Panc1 (cell line): Measurements from ENCODE around the gene MINDY4. TPM values are rescaled to one million over a fixed set of nuclear protein-coding genes. Genes with fewer than 3 reads are reported as not detected.

Experiments
- ATAC-seq: fragments of 200-7000 bp; cut with Tn5 transposase; 2 replicates; pipeline ENCODE4 v1.9.1; 2020; ENCODE audit warnings: mild to moderate bottlenecking, moderate library complexity
- BruUV-seq: library from RNA; stranded (reverse); fragments of 400-500 nt; replicated peaks from 2 replicates; lab custom pipeline; 2021; lab: Mats Ljungman, UMichigan
- CTCF ChIA-PET: fragments of 300-600 bp; sonication (Branson Sonifier 250); formaldehyde crosslinking; loops from one replicate; lab custom pipeline; 2022; ENCODE audit warnings: antibody characterized with exemption; lab: Charles Lee
- POLR2A ChIA-PET: fragments of 300-600 bp; sonication (Branson Sonifier 250); formaldehyde crosslinking; loops from one replicate; lab custom pipeline; 2022; ENCODE audit warnings: antibody characterized with exemption; lab: Charles Lee
- DNase-seq: peaks from one replicate; pipeline ENCODE4 v3.0.0-alpha.2; 2010; ENCODE audit warnings: low read depth, low spot score
- H3K27ac ChIP-seq: 2 replicates; pipeline ENCODE4 v1.5.1; 2011; ENCODE audit warnings: mild to moderate bottlenecking, low read length, inconsistent platforms
- H3K27me3 ChIP-seq: fragments of 200-500 bp; sonication (Bioruptor generic); 2 replicates; pipeline ENCODE4 v1.6.0; 2014; ENCODE audit warnings: low read length, inconsistent platforms; ENCODE audit not compliant: control insufficient read depth, insufficient read depth
- H3K36me3 ChIP-seq: fragments of 200-500 bp; sonication (Bioruptor generic); 2 replicates; pipeline ENCODE4 v1.5.1; 2014; ENCODE audit warnings: inconsistent platforms, mild to moderate bottlenecking, low read length, moderate library complexity; ENCODE audit not compliant: control insufficient read depth, insufficient read depth
- H3K4me1 ChIP-seq: 2 replicates; pipeline ENCODE4 v1.5.1; 2011; ENCODE audit warnings: inconsistent platforms, mild to moderate bottlenecking, low read length, moderate library complexity; ENCODE audit not compliant: control insufficient read depth, insufficient read depth
- H3K4me3 ChIP-seq, 2 experiments: 2 replicates each; pipeline ENCODE4 v1.5.1; 2011 to 2012; ENCODE audit warnings: low read depth in 2 of 2, low read length in 2 of 2, mild to moderate bottlenecking in 2 of 2, inconsistent platforms in 1 of 2, moderate library complexity in 1 of 2
- H3K9me3 ChIP-seq: fragments of 200-500 bp; sonication (Bioruptor generic); 2 replicates; pipeline ENCODE4 v1.5.1; 2014; ENCODE audit warnings: low read depth, mild to moderate bottlenecking, inconsistent platforms, low read length, moderate library complexity; ENCODE audit not compliant: control insufficient read depth, insufficient read depth
- POLR2AphosphoS5 ChIP-seq: IDR thresholded peaks from 2 replicates; pipeline ENCODE4 v1.6.1; 2012; ENCODE audit warnings: mild to moderate bottlenecking, low read depth, low read length, moderate library complexity
- REST ChIP-seq, 2 experiments: IDR thresholded peaks; 2 replicates each; pipeline ENCODE4 v1.6.1; 2011 to 2012; ENCODE audit warnings: low read depth in 2 of 2, control low read depth in 1 of 2, low read length in 1 of 2, mild to moderate bottlenecking in 1 of 2, moderate library complexity in 1 of 2; ENCODE audit not compliant: insufficient read depth in 1 of 2
- SIN3A ChIP-seq: IDR thresholded peaks from 2 replicates; pipeline ENCODE4 v1.6.1; 2012; ENCODE audit warnings: low read depth, mild to moderate bottlenecking, low read length, moderate library complexity, borderline replicate concordance; ENCODE audit not compliant: insufficient read depth
- TCF7L2 ChIP-seq: IDR thresholded peaks from 2 replicates; pipeline ENCODE4 v1.6.1; 2011; ENCODE audit warnings: mild to moderate bottlenecking, low read depth, low read length, inconsistent platforms
- in situ Hi-C: cut with HindIII; loops from 2 replicates; pipeline ENCODE4 v1.10.0; 2016; ENCODE audit warnings: low sequenced_read_pairs, low pct_unique_long_range_greater_than_20kb
- intact Hi-C: fragments of 100-400 bp; cut with micrococcal nuclease; formaldehyde crosslinking; loops from one replicate; pipeline ENCODE4 v1.10.0; 2022; ENCODE audit not compliant: unreplicated experiment
- total RNA-seq: library from RNA; stranded (reverse); gene quantifications from one replicate; pipeline ENCODE4 v1.2.1, GENCODE V29; 2021; ENCODE audit not compliant: unreplicated experiment
- TF ChIP-seq, protein P1 (sequence below): fragments of 450-650 bp; IDR thresholded peaks from 2 replicates; pipeline ENCODE4 v1.5.1; 2017; ENCODE audit warnings: mild to moderate bottlenecking

Gene MINDY4
- total RNA-seq, 1 experiment from 2014 or later, result 6.2 TPM

GRCh38 chr7:30941582-30942323, 170.5 kb downstream of the MINDY4 start:
- H3K27ac ChIP-seq, result no peak overlapping the region
- TF ChIP-seq REST (IDR thresholded peaks at IDR 0.05; ENCODE audit: insufficient read depth in 1 of 2, low read depth in 2 of 2, low read length in 1 of 2) (no peak), TCF7L2 (no peak), SIN3A (no peak), POLR2AphosphoS5 (no peak)
- TF ChIP-seq, protein P1, sequence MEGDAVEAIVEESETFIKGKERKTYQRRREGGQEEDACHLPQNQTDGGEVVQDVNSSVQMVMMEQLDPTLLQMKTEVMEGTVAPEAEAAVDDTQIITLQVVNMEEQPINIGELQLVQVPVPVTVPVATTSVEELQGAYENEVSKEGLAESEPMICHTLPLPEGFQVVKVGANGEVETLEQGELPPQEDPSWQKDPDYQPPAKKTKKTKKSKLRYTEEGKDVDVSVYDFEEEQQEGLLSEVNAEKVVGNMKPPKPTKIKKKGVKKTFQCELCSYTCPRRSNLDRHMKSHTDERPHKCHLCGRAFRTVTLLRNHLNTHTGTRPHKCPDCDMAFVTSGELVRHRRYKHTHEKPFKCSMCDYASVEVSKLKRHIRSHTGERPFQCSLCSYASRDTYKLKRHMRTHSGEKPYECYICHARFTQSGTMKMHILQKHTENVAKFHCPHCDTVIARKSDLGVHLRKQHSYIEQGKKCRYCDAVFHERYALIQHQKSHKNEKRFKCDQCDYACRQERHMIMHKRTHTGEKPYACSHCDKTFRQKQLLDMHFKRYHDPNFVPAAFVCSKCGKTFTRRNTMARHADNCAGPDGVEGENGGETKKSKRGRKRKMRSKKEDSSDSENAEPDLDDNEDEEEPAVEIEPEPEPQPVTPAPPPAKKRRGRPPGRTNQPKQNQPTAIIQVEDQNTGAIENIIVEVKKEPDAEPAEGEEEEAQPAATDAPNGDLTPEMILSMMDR, result no peak
- in situ Hi-C loops, result no loop called here
- peaks cover 9% of the 10 kb centered on the region; the same call in 1 of the 2 replicates for H3K9me3 ChIP-seq
- ChIA-PET CTCF (interaction anchor here (0.7 kb wide), 1 partner anchor 114 kb away, joined by 6 read pairs; no protein-coding TSS in a partner anchor), POLR2A (no interaction called here)
- H3K4me1 ChIP-seq, result no peaks in the 10 kb centered on the region
- no peaks in the 10 kb centered on the region for H3K36me3 ChIP-seq
- ATAC-seq, result no peak
- no peak for DNase-seq
- no peak overlapping the region for H3K4me3 ChIP-seq
- intact Hi-C loops, result no loop called here
- no TSS peak for BruUV-seq
- peaks cover 41% of the 10 kb centered on the region for H3K27me3 ChIP-seq

Other genes with a start within 250 kb of the MINDY4 start
- 271 TPM for gene GARS1, start 176.5 kb upstream of the MINDY4 start, total RNA-seq
- gene CRHR2, start 89.0 kb upstream of the MINDY4 start, total RNA-seq, result not detected
- gene INMT, start 19.3 kb upstream of the MINDY4 start, total RNA-seq, result 0.13 TPM
- gene AQP1, start 140.4 kb downstream of the MINDY4 start, total RNA-seq, result 0.57 TPM
- not detected for gene GHRHR, start 192.5 kb downstream of the MINDY4 start, total RNA-seq